GM12873 (cell line): ENCODE results near the gene WDR4.

Experiments
- CTCF ChIP-seq: IDR thresholded peaks from 2 replicates; pipeline ENCODE4 v1.5.1; 2012; ENCODE audit warnings: low read depth, mild to moderate bottlenecking, moderate library complexity, low read length, control low read depth; ENCODE audit not compliant: insufficient read depth; ENCODE audit errors: missing control alignments

The WDR4 gene

GRCh38 chr21:42918291-42918690 lies 39.0 kb upstream of the WDR4 start:
- no peak for TF ChIP-seq CTCF

GRCh38 chr21:42913476-42913875 lies 34.1 kb upstream of the WDR4 start:
- TF ChIP-seq CTCF = no peak

- TF ChIP-seq CTCF = no peak
These were observed 26.9 kb upstream of the WDR4 start for GRCh38 chr21:42906233-42906632.

GRCh38 chr21:42905195-42905594 lies 25.9 kb upstream of the WDR4 start:
- TF ChIP-seq CTCF = no peak

GRCh38 chr21:42903817-42904216 lies 24.5 kb upstream of the WDR4 start:
- TF ChIP-seq CTCF = no peak

GRCh38 chr21:42900446-42900845 lies 21.1 kb upstream of the WDR4 start:
- TF ChIP-seq CTCF = no peak

GRCh38 chr21:42892931-42893755 lies 13.8 kb upstream of the WDR4 start, which contains the start of gene NDUFV3:
Gene NDUFV3, plus strand, starts transcription at chr21:42893309. Its CDS starts 25 bp downstream, at chr21:42893334.
- no peak for TF ChIP-seq CTCF
